Activated T-helper 17 cell treated with anti-CD3 and anti-CD28 coated beads, Interleukin-2, amount 50 U/mL, for 72 hours (primary cell): ENCODE results near the gene UGDH. TPM values are rescaled to one million over a fixed set of nuclear protein-coding genes. Genes with fewer than 3 reads are reported as not detected.
"Not testable (repeated sequence)": the region's sequence is repeated elsewhere in the genome, so short reads cannot be mapped to it uniquely, and the experiment has no call there.

ENCODE experiments used
- ATAC-seq: fragments of 150-1000 bp; cut with Tn5 transposase; replicated peaks from 2 replicates; pipeline ENCODE4 v1.10.0; 2021; ENCODE audit warnings: mild to moderate bottlenecking, moderate library complexity
- H3K27ac Mint-ChIP-seq: one replicate; pipeline ENCODE4 v1.8.0; 2022; ENCODE audit warnings: mixed read lengths
- H3K27me3 Mint-ChIP-seq: one replicate; pipeline ENCODE4 v1.8.0; 2022; ENCODE audit warnings: mixed read lengths
- H3K36me3 Mint-ChIP-seq: one replicate; pipeline ENCODE4 v1.8.0; 2022; ENCODE audit warnings: low read depth, mild to moderate bottlenecking, mixed read lengths
- H3K4me1 Mint-ChIP-seq: one replicate; pipeline ENCODE4 v1.8.0; 2022; ENCODE audit warnings: mixed read lengths
- H3K4me3 Mint-ChIP-seq: one replicate; pipeline ENCODE4 v1.8.0; 2022; ENCODE audit warnings: mild to moderate bottlenecking, mixed read lengths
- H3K9me3 Mint-ChIP-seq: one replicate; pipeline ENCODE4 v1.8.0; 2022; ENCODE audit warnings: mixed read lengths
- total RNA-seq, 2 donors: library from RNA; stranded (reverse); gene quantifications; one replicate each; pipeline ENCODE4 v1.2.3, GENCODE V29; 2022

UGDH gene
- total RNA-seq, 2 donors from 2014 or later = 31.1 to 31.3 TPM

GRCh38 chr4:39543034-39543433 lies 15.8 kb upstream of the UGDH start:
- Mint-ChIP-seq H3K27me3 (no peaks in the 10 kb centered on the region), H3K4me3 (no peak overlapping the region), H3K9me3 (no peaks in the 10 kb centered on the region), H3K36me3 (no peaks in the 10 kb centered on the region), H3K4me1 (no peaks in the 10 kb centered on the region), H3K27ac (no peak overlapping the region)
- ATAC-seq = no peak

GRCh38 chr4:39542611-39543012 lies 15.4 kb upstream of the UGDH start:
- Mint-ChIP-seq H3K4me3 (no peak overlapping the region), H3K4me1 (no peaks in the 10 kb centered on the region), H3K27me3 (no peaks in the 10 kb centered on the region), H3K36me3 (no peaks in the 10 kb centered on the region), H3K27ac (no peak overlapping the region), H3K9me3 (no peaks in the 10 kb centered on the region)
- ATAC-seq = no peak

- H3K9me3 Mint-ChIP-seq = no peaks in the 10 kb centered on the region
- no peak overlapping the region for H3K27ac Mint-ChIP-seq
- H3K27me3 Mint-ChIP-seq = no peaks in the 10 kb centered on the region
- H3K4me1 Mint-ChIP-seq = no peaks in the 10 kb centered on the region
- no peaks in the 10 kb centered on the region for H3K36me3 Mint-ChIP-seq
- H3K4me3 Mint-ChIP-seq = no peak overlapping the region
- no peak for ATAC-seq
These were observed 14.9 kb upstream of the UGDH start for GRCh38 chr4:39541987-39542610.

GRCh38 chr4:39539089-39539611 lies 11.9 kb upstream of the UGDH start:
- Mint-ChIP-seq H3K9me3 (no peaks in the 10 kb centered on the region), H3K27me3 (no peaks in the 10 kb centered on the region), H3K4me3 (no peak overlapping the region), H3K4me1 (no peaks in the 10 kb centered on the region), H3K36me3 (no peaks in the 10 kb centered on the region), H3K27ac (no peak overlapping the region)
- ATAC-seq = no peak

- Mint-ChIP-seq H3K4me1 (no peaks in the 10 kb centered on the region), H3K27me3 (no peaks in the 10 kb centered on the region), H3K27ac (no peak overlapping the region), H3K4me3 (no peak overlapping the region), H3K36me3 (no peaks in the 10 kb centered on the region), H3K9me3 (peaks cover 11% of the 10 kb centered on the region)
- ATAC-seq = no peak
These were observed 6.3 kb upstream of the UGDH start for GRCh38 chr4:39533541-39533940.

GRCh38 chr4:39532237-39532636 lies 5.0 kb upstream of the UGDH start:
- not testable (repeated sequence) for H3K4me3 Mint-ChIP-seq, H3K36me3 Mint-ChIP-seq, H3K27ac Mint-ChIP-seq, H3K4me1 Mint-ChIP-seq, H3K27me3 Mint-ChIP-seq, ATAC-seq
- H3K9me3 Mint-ChIP-seq = peaks cover 11% of the 10 kb centered on the region

GRCh38 chr4:39530682-39531081 lies 3.4 kb upstream of the UGDH start:
- Mint-ChIP-seq H3K4me1 (peaks cover 11% of the 10 kb centered on the region), H3K36me3 (no peaks in the 10 kb centered on the region), H3K4me3 (no peak overlapping the region), H3K27ac (no peak overlapping the region), H3K27me3 (no peaks in the 10 kb centered on the region), H3K9me3 (peaks cover 11% of the 10 kb centered on the region)
- no peak for ATAC-seq

- H3K9me3 Mint-ChIP-seq = peaks cover 11% of the 10 kb centered on the region
- H3K27me3 Mint-ChIP-seq = no peaks in the 10 kb centered on the region
- H3K27ac Mint-ChIP-seq = no peak overlapping the region
- H3K4me3 Mint-ChIP-seq = no peak overlapping the region
- ATAC-seq = no peak
- peaks cover 11% of the 10 kb centered on the region for H3K4me1 Mint-ChIP-seq
- no peaks in the 10 kb centered on the region for H3K36me3 Mint-ChIP-seq
These were observed 2.3 kb upstream of the UGDH start for GRCh38 chr4:39529534-39529933.

GRCh38 chr4:39528061-39528465 lies 824 bp upstream of the UGDH start:
- peaks cover 11% of the 10 kb centered on the region for H3K9me3 Mint-ChIP-seq
- peaks cover 11% of the 10 kb centered on the region for H3K4me1 Mint-ChIP-seq
- H3K27ac Mint-ChIP-seq = peak overlapping the region; percentile 76
- no peaks in the 10 kb centered on the region for H3K27me3 Mint-ChIP-seq
- H3K4me3 Mint-ChIP-seq = peak overlapping the region; percentile 96
- H3K36me3 Mint-ChIP-seq = no peaks in the 10 kb centered on the region
- ATAC-seq = no peak

GRCh38 chr4:39526765-39527295 lies 409 bp downstream of the UGDH start:
- Mint-ChIP-seq H3K9me3 (peaks cover 4% of the 10 kb centered on the region), H3K4me3 (peak overlapping the region; percentile 96), H3K27me3 (no peaks in the 10 kb centered on the region), H3K4me1 (peaks cover 11% of the 10 kb centered on the region), H3K27ac (peak overlapping the region; percentile 96), H3K36me3 (no peaks in the 10 kb centered on the region)
- peak; percentile 27 for ATAC-seq

GRCh38 chr4:39525822-39526690 lies 1.2 kb downstream of the UGDH start:
- H3K4me3 Mint-ChIP-seq = peak overlapping the region; percentile 96
- H3K36me3 Mint-ChIP-seq = no peaks in the 10 kb centered on the region
- ATAC-seq = no peak
- H3K27ac Mint-ChIP-seq = peak overlapping the region; percentile 96
- H3K9me3 Mint-ChIP-seq = peaks cover 4% of the 10 kb centered on the region
- H3K4me1 Mint-ChIP-seq = peaks cover 11% of the 10 kb centered on the region
- no peaks in the 10 kb centered on the region for H3K27me3 Mint-ChIP-seq

GRCh38 chr4:39524161-39524957 lies 2.9 kb downstream of the UGDH start:
- no peak overlapping the region for H3K27ac Mint-ChIP-seq
- H3K4me1 Mint-ChIP-seq = peaks cover 11% of the 10 kb centered on the region
- H3K36me3 Mint-ChIP-seq = peaks cover 10% of the 10 kb centered on the region
- no peak overlapping the region for H3K4me3 Mint-ChIP-seq
- no peaks in the 10 kb centered on the region for H3K27me3 Mint-ChIP-seq
- H3K9me3 Mint-ChIP-seq = no peaks in the 10 kb centered on the region
- ATAC-seq = no peak

- Mint-ChIP-seq H3K4me1 (peaks cover 5% of the 10 kb centered on the region), H3K36me3 (peaks cover 18% of the 10 kb centered on the region), H3K27ac (no peak overlapping the region), H3K4me3 (no peak overlapping the region), H3K9me3 (no peaks in the 10 kb centered on the region), H3K27me3 (no peaks in the 10 kb centered on the region)
- no peak for ATAC-seq
These were observed 5.2 kb downstream of the UGDH start for GRCh38 chr4:39522068-39522467.

GRCh38 chr4:39521253-39521919 lies 5.9 kb downstream of the UGDH start:
- Mint-ChIP-seq H3K36me3 (peaks cover 18% of the 10 kb centered on the region), H3K9me3 (no peaks in the 10 kb centered on the region), H3K4me1 (peaks cover 2% of the 10 kb centered on the region)

More at GRCh38 chr4:39521253-39521919, 5.9 kb downstream of the UGDH start:
- H3K27ac Mint-ChIP-seq = no peak overlapping the region
- no peaks in the 10 kb centered on the region for H3K27me3 Mint-ChIP-seq
- H3K4me3 Mint-ChIP-seq = no peak overlapping the region
- no peak for ATAC-seq
